HepG2 (cell line): ENCODE measurements around the gene EXOC3L4. TPM values are rescaled to one million over a fixed set of nuclear protein-coding genes. Genes with fewer than 3 reads are reported as not detected.

Experiments
- ATAC-seq: fragments of 200-7000 bp; cut with Tn5 transposase; 3 replicates; pipeline ENCODE4 v1.9.1; 2020; ENCODE audit warnings: mild to moderate bottlenecking, moderate library complexity
- BruUV-seq: library from RNA; stranded (reverse); fragments of 400-500 nt; replicated peaks from 2 replicates; lab custom pipeline; 2021; lab: Mats Ljungman, UMichigan
- CTCF ChIA-PET: fragments of 300-600 bp; formaldehyde crosslinking; extraction: SDS; loops from one replicate; lab custom pipeline; 2021; ENCODE audit warnings: low total read pairs, inconsistent platforms, low intra/inter-chr PET ratio; lab: Yijun Ruan, JAX
- POLR2A ChIA-PET: fragments of 350-600 bp; sonication (Branson Sonifier 250); formaldehyde crosslinking; loops from one replicate; lab custom pipeline; 2020; ENCODE audit warnings: antibody characterized with exemption, inconsistent platforms; lab: Yijun Ruan, JAX
- DNase-seq: peaks from one replicate; pipeline ENCODE4 v3.0.0-alpha.2; 2015; ENCODE audit warnings: low spot score
- FAIRE-seq: peaks from 3 replicates; lab custom pipeline; 2011; peaks lifted over from hg19 to GRCh38; lab: Jason Lieb, UNC
- H2AFZ ChIP-seq: one replicate; pipeline ENCODE4 v1.6.1; 2011; ENCODE audit warnings: low read length, inconsistent platforms
- H3K27ac ChIP-seq: fragments of 300-600 bp; 3 replicates; pipeline ENCODE4 v1.8.0; 2011; ENCODE audit warnings: mixed run types, mild to moderate bottlenecking, mixed read lengths, low read length, inconsistent platforms; ENCODE audit not compliant: insufficient read depth; ENCODE audit errors: extremely low read length
- H3K27me3 ChIP-seq, 2 experiments: fragments of 200-600 bp in 1 of 2; 2 replicates in 1 of 2; 3 replicates in 1 of 2; pipeline versions ENCODE4 v1.6.0 to v1.8.0; 2011; ENCODE audit warnings: low read length in 2 of 2, mild to moderate bottlenecking in 2 of 2, moderate library complexity in 2 of 2, inconsistent platforms in 1 of 2; ENCODE audit not compliant: insufficient read depth in 2 of 2, control insufficient read depth in 1 of 2
- H3K36me3 ChIP-seq, 2 experiments: fragments of 200-600 bp in 1 of 2; replicated peaks in 1 of 2; 2 replicates in 1 of 2; 3 replicates in 1 of 2; pipeline versions ENCODE4 v1.5.1 to v1.8.0; 2011; ENCODE audit warnings: low read length in 2 of 2, inconsistent platforms in 1 of 2; ENCODE audit not compliant: insufficient read depth in 2 of 2, control insufficient read depth in 1 of 2
- H3K4me1 ChIP-seq: 2 replicates; pipeline ENCODE4 v1.5.1; 2012; ENCODE audit warnings: low read length, inconsistent platforms; ENCODE audit not compliant: insufficient read depth
- H3K4me2 ChIP-seq: 2 replicates; pipeline ENCODE4 v1.6.0; 2011; ENCODE audit warnings: low read depth, low read length, inconsistent platforms
- H3K4me3 ChIP-seq, 3 experiments: fragments of 200-600 bp in 1 of 3; sonication (generic), shearing (Covaris generic) in 1 of 3; replicated peaks in 1 of 3; 2 replicates each; pipeline ENCODE4 v1.5.1; 2011 to 2016; ENCODE audit warnings: low read length in 3 of 3, inconsistent platforms in 2 of 3, low read depth in 2 of 3, mild to moderate bottlenecking in 2 of 3, control low read depth in 1 of 3, mixed read lengths in 1 of 3; ENCODE audit not compliant: insufficient read depth in 1 of 3
- H3K79me2 ChIP-seq: one replicate; pipeline ENCODE4 v1.6.1; 2011; ENCODE audit warnings: low read length, inconsistent platforms; ENCODE audit not compliant: insufficient read depth
- H3K9ac ChIP-seq: 2 replicates; pipeline ENCODE4 v1.6.0; 2011; ENCODE audit warnings: mild to moderate bottlenecking, low read depth, low read length, inconsistent platforms; ENCODE audit not compliant: insufficient read depth
- H3K9me3 ChIP-seq: 2 replicates; pipeline ENCODE4 v1.5.1; 2012; ENCODE audit warnings: mild to moderate bottlenecking, low read length
- H4K20me1 ChIP-seq: 2 replicates; pipeline ENCODE4 v1.6.0; 2011; ENCODE audit warnings: inconsistent platforms, mild to moderate bottlenecking, low read length, moderate library complexity; ENCODE audit not compliant: insufficient read depth
- CCDC6 ChIP-seq: sonication (generic); formaldehyde crosslinking; IDR thresholded peaks from 2 replicates; pipeline ENCODE4 v1.8.1; 2022; ENCODE audit warnings: mild to moderate bottlenecking, missing genetic modification reagents, moderate library complexity
- NFRKB ChIP-seq: fragments of 450-650 bp; IDR thresholded peaks from 2 replicates; pipeline ENCODE4 v1.6.1; 2017
- RXRA ChIP-seq: sonication (generic); formaldehyde crosslinking; IDR thresholded peaks from 2 replicates; pipeline ENCODE4 v1.5.1; 2020; ENCODE audit warnings: missing genetic modification reagents
- SMAD3 ChIP-seq: sonication (generic); formaldehyde crosslinking; IDR thresholded peaks from 2 replicates; pipeline ENCODE4 v1.4.0; 2020; ENCODE audit warnings: missing genetic modification reagents
- TCF7 ChIP-seq: sonication (generic); IDR thresholded peaks from 2 replicates; pipeline ENCODE4 v1.6.1; 2016; ENCODE audit warnings: antibody characterized with exemption, low read depth
- ZNF263 ChIP-seq: sonication (generic); formaldehyde crosslinking; IDR thresholded peaks from 2 replicates; pipeline ENCODE4 v1.4.0; 2020; ENCODE audit warnings: missing genetic modification reagents
- ZNF510 ChIP-seq: sonication (generic); formaldehyde crosslinking; IDR thresholded peaks from 2 replicates; pipeline ENCODE4 v1.4.0; 2020; ENCODE audit warnings: low read depth, mild to moderate bottlenecking, missing genetic modification reagents
- ZNF788 ChIP-seq: sonication (generic); formaldehyde crosslinking; IDR thresholded peaks from 2 replicates; pipeline ENCODE4 v1.5.0; 2020; ENCODE audit warnings: mild to moderate bottlenecking, missing genetic modification reagents, borderline replicate concordance
- WGBS: methylation state at CpG from one replicate; pipeline ENCODE4 v1.1.6; 2017; ENCODE audit warnings: low lambda C conversion rate; 5-methylcytosine and 5-hydroxymethylcytosine counted together
- in situ Hi-C: cut with HindIII; loops from 2 replicates; pipeline ENCODE4 v1.10.0; 2017; ENCODE audit warnings: low pct_unique_long_range_greater_than_20kb; ENCODE audit not compliant: extremely low pct_ligation_motif_present
- intact Hi-C: fragments of 100-400 bp; cut with micrococcal nuclease; formaldehyde crosslinking; loops from one replicate; pipeline ENCODE4 v1.10.0; 2022; ENCODE audit not compliant: unreplicated experiment
- polyA plus RNA-seq, 8 experiments: library from polyadenylated mRNA; depleted of rRNA in 3 of 8; stranded (reverse) in 7 of 8; unstranded in 1 of 8; fragments of >200 nt; fragmentation: Illumina TruSeq in 4 of 8; extraction: Trizol in 4 of 8; gene quantifications; 2 replicates each; pipeline versions ENCODE4 v1.2.1 to v1.2.3, GENCODE V29; 2011 to 2016; ENCODE audit warnings: low read depth in 4 of 8, missing spikeins in 1 of 8, mixed read lengths in 1 of 8; ENCODE audit not compliant: insufficient read depth in 1 of 8
- total RNA-seq, 5 experiments: library from RNA; depleted of rRNA; stranded (reverse); fragments of >200 nt; fragmentation: Illumina TruSeq; extraction: Trizol; gene quantifications; 2 replicates each; pipeline ENCODE4 v1.2.3, GENCODE V29; 2016; ENCODE audit warnings: low read depth in 1 of 5
- TF ChIP-seq, protein P1 (sequence below): sonication (generic); formaldehyde crosslinking; IDR thresholded peaks from 2 replicates; pipeline ENCODE4 v1.4.0; 2020; ENCODE audit warnings: mild to moderate bottlenecking, missing genetic modification reagents
- TF ChIP-seq, protein P2 (sequence below): sonication (generic); formaldehyde crosslinking; IDR thresholded peaks from 2 replicates; pipeline ENCODE4 v1.8.1; 2022; ENCODE audit warnings: mild to moderate bottlenecking, missing genetic modification reagents
- TF ChIP-seq, protein P3 (sequence below): IDR thresholded peaks from 2 replicates; pipeline ENCODE4 v1.6.1; 2016; ENCODE audit warnings: control low read depth

The EXOC3L4 gene
- total and polyA plus RNA-seq, 2 of the 13 experiments (the other 11 are each of a cell fraction or from before 2014, with no cell fraction given), result 11.8 to 27.0 TPM

DNA sequence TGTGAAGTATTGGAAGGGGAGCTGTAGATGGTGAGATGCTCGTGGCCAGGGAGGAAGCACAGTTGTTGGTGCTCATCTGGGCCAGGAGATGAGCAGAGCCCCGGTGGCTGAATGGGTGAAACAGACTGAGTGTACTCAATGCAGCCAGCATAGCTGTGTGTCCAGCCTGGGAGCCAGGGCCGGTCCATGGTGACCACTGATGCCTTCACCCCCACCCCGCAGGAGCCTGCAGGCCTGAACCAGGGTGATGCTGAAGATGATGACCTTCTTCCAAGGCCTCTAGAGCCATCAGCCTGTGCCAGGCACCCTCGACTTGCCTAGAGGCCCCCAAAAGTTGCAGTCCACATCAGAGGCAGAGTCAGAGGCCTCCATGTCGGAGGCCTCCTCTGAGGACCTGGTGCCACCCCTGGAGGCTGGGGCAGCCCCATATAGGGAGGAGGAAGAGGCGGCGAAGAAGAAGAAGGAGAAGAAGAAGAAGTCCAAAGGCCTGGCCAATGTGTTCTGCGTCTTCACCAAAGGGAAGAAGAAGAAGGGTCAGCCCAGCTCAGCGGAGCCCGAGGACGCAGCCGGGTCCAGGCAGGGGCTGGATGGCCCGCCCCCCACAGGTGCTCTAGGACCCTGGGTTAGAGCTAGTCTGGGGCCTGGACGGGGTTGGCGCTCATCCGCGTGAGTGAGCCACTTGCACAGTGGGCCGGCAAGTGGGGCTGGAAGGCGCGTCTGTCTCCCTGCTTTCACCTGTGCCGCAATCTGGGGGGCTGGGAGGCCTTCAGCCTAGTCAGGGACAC is 31.8 kb downstream of the EXOC3L4 start:
- Histone ChIP-seq H3K27me3 (peaks cover 7 to 67% of the 10 kb centered on the region in 2 experiments; a peak in 4 of 5 replicates), H3K4me3 (peak overlapping the region in 2 of 3 experiments; percentile 11 to 65; a peak in 4 of 6 replicates), H4K20me1 (no peaks in the 10 kb centered on the region; the same call in 1 of the 2 replicates), H3K9ac (no peak overlapping the region), H3K4me1 (peaks cover 30% of the 10 kb centered on the region), H3K27ac (no peak overlapping the region), H3K9me3 (no peaks in the 10 kb centered on the region), H3K4me2 (peak overlapping the region; percentile 80)
- in situ Hi-C loops, result no loop called here
- no TSS peak for BruUV-seq
- no peak for FAIRE-seq
- intact Hi-C loops, result no loop called here
- no peak for TF ChIP-seq CCDC6 (CRISPR knock-in tag)
- TF ChIP-seq ZNF788 (CRISPR knock-in tag), result 0 out of 2 replicates have a peak, but pooled peaks have one; percentile 30
- TF ChIP-seq, all 625 proteins: peak for 1
- DNase-seq (no peak), ATAC-seq (no peak)
- no peaks in the 10 kb centered on the region for H3K79me2 ChIP-seq
- ChIA-PET CTCF (interaction anchor here (0.9 to 1.8 kb wide), 4 partner anchors 21 to 166 kb away, joined by 4 to 10 read pairs (median 6); no protein-coding TSS in a partner anchor), POLR2A (interaction anchor here (0.8 to 1.5 kb wide), 6 partner anchors 10 to 208 kb away, joined by 3 to 7 read pairs (median 5); partner anchors contain the start of gene EIF5)
- no peaks in the 10 kb centered on the region for H3K36me3 ChIP-seq
- 25% methylated on average over 15 of the region's 22 CpGs for WGBS
- no peak overlapping the region for H2AFZ ChIP-seq

DNA sequence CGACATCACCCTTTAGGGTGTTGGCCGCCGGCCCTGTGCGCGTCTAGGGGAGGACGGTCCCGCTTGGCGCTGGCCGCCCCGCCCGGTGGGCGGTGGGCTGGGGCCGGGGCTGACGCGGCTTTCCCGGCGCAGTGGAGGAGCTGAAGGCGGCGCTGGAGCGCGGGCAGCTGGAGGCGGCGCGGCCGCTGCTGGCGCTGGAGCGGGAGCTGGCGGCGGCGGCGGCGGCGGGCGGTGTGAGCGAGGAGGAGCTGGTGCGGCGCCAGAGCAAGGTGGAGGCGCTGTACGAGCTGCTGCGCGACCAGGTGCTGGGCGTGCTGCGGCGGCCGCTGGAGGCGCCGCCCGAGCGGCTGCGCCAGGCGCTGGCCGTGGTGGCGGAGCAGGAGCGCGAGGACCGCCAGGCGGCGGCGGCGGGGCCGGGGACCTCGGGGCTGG is 32.4 kb downstream of the EXOC3L4 start:
- Histone ChIP-seq H3K9me3 (no peaks in the 10 kb centered on the region), H3K79me2 (no peaks in the 10 kb centered on the region), H4K20me1 (no peaks in the 10 kb centered on the region), H3K4me2 (peak overlapping the region; percentile 80), H3K4me3 (peak overlapping the region in 2 of 3 experiments; percentile 11 to 65; a peak in 4 of 6 replicates), H3K36me3 (no peaks in the 10 kb centered on the region), H2AFZ (no peak overlapping the region), H3K27me3 (peaks cover 7 to 68% of the 10 kb centered on the region in 2 experiments; a peak in 4 of 5 replicates), H3K27ac (no peak overlapping the region), H3K4me1 (peaks cover 29% of the 10 kb centered on the region), H3K9ac (no peak overlapping the region)
- FAIRE-seq (no peak), DNase-seq (peak; percentile 63), ATAC-seq (peak; percentile 87)
- no CpG with 5 or more reads among the region's 62 CpGs for WGBS
- in situ Hi-C loops, result no loop called here
- ChIA-PET CTCF (interaction anchor here (0.9 to 1.8 kb wide), 4 partner anchors 22 to 166 kb away, joined by 4 to 10 read pairs (median 6); no protein-coding TSS in a partner anchor), POLR2A (interaction anchor here (0.7 to 1.5 kb wide), 8 partner anchors 11 to 208 kb away, joined by 3 to 7 read pairs (median 5); partner anchors contain the start of gene EIF5)
- no TSS peak for BruUV-seq
- intact Hi-C loops, result no loop called here
- TF ChIP-seq TCF7 (no peak), NFRKB (no peak), SMAD3 (CRISPR knock-in tag) (no peak), ZNF510 (no peak), ZNF263 (CRISPR knock-in tag) (peak; percentile 48; the same call in 1 of the 2 replicates), RXRA (CRISPR knock-in tag) (no peak)
- TF ChIP-seq, protein P1, sequence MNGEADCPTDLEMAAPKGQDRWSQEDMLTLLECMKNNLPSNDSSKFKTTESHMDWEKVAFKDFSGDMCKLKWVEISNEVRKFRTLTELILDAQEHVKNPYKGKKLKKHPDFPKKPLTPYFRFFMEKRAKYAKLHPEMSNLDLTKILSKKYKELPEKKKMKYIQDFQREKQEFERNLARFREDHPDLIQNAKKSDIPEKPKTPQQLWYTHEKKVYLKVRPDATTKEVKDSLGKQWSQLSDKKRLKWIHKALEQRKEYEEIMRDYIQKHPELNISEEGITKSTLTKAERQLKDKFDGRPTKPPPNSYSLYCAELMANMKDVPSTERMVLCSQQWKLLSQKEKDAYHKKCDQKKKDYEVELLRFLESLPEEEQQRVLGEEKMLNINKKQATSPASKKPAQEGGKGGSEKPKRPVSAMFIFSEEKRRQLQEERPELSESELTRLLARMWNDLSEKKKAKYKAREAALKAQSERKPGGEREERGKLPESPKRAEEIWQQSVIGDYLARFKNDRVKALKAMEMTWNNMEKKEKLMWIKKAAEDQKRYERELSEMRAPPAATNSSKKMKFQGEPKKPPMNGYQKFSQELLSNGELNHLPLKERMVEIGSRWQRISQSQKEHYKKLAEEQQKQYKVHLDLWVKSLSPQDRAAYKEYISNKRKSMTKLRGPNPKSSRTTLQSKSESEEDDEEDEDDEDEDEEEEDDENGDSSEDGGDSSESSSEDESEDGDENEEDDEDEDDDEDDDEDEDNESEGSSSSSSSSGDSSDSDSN (CRISPR knock-in tag), result peak; percentile 92; the same call in 1 of the 2 replicates
- TF ChIP-seq, protein P2, sequence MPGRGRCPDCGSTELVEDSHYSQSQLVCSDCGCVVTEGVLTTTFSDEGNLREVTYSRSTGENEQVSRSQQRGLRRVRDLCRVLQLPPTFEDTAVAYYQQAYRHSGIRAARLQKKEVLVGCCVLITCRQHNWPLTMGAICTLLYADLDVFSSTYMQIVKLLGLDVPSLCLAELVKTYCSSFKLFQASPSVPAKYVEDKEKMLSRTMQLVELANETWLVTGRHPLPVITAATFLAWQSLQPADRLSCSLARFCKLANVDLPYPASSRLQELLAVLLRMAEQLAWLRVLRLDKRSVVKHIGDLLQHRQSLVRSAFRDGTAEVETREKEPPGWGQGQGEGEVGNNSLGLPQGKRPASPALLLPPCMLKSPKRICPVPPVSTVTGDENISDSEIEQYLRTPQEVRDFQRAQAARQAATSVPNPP, result no peak
- TF ChIP-seq, protein P3, sequence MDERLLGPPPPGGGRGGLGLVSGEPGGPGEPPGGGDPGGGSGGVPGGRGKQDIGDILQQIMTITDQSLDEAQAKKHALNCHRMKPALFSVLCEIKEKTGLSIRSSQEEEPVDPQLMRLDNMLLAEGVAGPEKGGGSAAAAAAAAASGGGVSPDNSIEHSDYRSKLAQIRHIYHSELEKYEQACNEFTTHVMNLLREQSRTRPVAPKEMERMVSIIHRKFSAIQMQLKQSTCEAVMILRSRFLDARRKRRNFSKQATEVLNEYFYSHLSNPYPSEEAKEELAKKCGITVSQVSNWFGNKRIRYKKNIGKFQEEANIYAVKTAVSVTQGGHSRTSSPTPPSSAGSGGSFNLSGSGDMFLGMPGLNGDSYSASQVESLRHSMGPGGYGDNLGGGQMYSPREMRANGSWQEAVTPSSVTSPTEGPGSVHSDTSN (CRISPR knock-in tag), result no peak
